ENCODE measurements around the gene OLFML3.

Gene OLFML3

DNA sequence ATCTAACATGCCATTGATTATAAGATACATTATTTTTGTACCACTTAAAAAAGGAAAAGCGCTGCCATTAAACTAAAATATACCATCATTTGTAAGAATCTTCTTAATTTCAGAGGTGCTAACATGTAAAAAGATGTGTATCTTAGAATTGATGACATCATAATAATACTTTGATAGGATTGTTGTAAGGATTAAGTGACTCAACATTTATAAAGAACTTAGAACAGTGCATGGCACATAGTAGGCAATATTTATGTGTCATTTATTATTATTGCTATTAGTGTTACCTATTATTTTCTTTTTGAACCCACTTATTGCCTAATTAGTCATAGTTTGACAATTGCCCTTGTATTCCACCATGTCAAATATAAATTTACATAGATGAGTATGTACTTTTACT, 28.4 kb upstream of the OLFML3 start:
- DNase-seq: no peak

DNA sequence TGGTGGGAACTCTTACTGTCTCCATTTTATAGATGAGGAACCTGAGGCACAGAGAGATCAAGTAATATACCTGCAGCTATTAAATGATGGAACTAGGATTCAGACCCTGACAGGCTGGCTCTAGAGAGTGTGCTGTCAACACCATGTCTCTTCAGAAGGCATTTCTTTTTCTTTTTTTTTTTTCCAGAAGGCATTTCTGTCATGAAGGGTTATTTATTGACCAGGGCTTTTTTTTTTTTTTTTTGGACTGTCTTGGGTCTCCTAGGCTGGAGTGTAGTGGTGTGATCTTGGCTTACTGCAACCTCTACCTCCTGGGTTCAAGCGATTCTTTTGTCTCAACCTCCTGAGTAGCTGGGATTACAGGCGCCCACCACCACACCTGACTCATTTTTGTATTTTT, 27.6 kb upstream of the OLFML3 start:
- no peak for DNase-seq

DNA sequence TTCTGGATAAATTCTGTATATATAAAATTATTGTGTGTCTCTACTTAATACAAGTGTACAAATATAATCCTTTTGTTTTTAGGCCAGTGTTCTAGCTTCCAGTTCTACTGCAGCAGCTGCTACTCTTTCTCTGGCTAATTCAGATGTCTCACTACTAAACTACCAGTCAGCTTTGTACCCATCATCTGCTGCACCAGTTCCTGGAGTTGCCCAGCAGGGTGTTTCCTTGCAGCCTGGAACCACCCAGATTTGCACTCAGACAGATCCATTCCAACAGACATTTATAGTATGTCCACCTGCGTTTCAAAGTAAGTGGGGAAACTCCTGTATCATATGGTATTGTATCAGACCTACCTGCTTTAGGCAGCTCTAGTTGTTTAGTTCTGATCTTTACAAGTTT, 21.3 kb upstream of the OLFML3 start:
- DNase-seq: no peak

DNA sequence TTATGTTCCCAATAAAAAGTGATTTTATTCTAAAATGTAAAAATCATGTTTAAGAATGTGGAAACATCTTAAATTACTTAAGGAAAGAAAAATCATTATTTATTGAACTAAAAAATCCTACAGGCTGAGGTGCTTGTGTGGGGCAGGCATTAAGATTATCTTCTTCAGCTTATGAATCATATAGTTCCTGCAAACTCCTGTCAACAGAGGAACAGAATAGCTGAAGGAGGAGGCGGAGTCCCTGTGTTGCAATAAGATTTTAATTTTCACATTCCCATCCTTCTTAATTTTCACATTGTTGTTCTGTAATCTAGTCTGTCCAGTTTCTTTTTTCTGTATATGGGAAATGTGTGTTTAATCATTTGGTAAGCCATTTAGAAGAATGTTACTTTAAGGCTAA, 20.6 kb upstream of the OLFML3 start:
- no peak for DNase-seq

DNA sequence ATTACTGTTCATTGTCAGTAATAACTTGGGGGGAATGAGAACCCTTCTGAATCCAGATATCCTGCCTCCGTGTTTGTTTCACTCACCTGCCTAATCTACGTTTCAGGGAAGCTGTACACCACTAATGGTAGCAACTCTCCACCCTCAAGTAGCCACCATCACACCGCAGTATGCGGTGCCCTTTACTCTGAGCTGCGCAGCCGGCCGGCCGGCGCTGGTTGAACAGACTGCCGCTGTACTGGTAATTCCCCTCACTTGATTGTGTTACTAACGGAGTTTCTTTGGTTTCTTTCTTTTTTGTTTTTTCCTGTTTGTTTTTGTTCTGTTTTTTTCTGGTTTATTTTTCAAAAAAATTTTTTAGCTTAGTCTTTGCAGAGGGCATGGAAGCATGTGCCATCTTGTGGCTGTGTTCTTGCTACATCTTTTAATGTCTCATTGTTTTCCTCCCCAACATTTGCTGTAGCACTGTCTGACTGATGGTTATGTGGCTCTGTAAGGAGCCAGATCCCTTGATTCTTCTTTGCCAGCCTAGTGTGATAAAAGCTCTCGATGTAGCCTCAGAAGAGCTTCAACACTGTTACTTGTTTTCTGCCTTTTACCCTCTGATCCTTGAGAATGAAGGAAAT, 15.9 kb upstream of the OLFML3 start:
- no peak for DNase-seq

DNA sequence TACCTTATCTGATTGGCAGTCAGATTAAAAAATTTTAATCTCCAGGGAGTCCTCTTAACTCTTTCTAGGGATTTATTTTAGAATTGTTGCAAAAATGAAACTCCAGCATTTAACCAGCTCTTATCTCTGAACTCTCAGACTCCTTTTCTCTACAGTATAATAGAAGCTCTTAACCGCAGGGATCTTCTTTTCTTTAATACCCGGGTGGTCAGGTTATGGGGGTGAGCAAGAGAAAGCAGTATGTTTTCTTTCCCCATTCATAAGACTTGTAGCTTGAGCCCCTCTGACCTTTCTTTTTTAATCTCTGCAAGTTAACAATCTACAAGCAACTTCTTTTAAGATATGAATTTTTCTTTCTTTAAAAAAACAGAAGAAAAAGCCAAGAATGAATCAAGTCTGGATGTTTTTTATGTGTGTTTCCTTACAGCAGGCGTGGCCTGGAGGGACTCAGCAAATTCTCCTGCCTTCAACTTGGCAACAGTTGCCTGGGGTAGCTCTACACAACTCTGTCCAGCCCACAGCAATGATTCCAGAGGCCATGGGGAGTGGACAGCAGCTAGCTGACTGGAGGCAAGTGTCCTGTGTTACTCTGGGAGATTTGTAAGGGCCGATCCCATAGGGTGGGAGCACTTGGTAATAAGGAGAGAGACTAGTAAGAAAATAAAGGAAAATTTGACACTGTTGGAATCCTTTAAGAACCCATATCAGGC, 13.4 kb upstream of the OLFML3 start:
- no peak for DNase-seq

DNA sequence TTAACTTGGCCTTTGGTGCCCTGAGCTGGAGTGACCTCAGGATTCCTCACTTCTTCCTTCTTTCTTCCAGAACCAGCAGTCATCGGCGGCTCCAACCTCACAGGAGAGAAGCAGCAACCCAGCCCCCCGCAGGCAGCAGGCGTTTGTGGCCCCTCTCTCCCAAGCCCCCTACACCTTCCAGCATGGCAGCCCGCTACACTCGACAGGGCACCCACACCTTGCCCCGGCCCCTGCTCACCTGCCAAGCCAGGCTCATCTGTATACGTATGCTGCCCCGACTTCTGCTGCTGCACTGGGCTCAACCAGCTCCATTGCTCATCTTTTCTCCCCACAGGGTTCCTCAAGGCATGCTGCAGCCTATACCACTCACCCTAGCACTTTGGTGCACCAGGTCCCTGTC, 6.3 kb upstream of the OLFML3 start:
- no peak for DNase-seq

DNA sequence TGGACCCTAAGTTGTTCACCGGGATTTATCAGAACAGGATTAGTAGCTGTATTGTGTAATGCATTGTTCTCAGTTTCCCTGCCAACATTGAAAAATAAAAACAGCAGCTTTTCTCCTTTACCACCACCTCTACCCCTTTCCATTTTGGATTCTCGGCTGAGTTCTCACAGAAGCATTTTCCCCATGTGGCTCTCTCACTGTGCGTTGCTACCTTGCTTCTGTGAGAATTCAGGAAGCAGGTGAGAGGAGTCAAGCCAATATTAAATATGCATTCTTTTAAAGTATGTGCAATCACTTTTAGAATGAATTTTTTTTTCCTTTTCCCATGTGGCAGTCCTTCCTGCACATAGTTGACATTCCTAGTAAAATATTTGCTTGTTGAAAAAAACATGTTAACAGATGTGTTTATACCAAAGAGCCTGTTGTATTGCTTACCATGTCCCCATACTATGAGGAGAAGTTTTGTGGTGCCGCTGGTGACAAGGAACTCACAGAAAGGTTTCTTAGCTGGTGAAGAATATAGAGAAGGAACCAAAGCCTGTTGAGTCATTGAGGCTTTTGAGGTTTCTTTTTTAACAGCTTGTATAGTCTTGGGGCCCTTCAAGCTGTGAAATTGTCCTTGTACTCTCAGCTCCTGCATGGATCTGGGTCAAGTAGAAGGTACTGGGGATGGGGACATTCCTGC, 3.9 kb upstream of the OLFML3 start:
- peak; percentile 82 for DNase-seq

DNA sequence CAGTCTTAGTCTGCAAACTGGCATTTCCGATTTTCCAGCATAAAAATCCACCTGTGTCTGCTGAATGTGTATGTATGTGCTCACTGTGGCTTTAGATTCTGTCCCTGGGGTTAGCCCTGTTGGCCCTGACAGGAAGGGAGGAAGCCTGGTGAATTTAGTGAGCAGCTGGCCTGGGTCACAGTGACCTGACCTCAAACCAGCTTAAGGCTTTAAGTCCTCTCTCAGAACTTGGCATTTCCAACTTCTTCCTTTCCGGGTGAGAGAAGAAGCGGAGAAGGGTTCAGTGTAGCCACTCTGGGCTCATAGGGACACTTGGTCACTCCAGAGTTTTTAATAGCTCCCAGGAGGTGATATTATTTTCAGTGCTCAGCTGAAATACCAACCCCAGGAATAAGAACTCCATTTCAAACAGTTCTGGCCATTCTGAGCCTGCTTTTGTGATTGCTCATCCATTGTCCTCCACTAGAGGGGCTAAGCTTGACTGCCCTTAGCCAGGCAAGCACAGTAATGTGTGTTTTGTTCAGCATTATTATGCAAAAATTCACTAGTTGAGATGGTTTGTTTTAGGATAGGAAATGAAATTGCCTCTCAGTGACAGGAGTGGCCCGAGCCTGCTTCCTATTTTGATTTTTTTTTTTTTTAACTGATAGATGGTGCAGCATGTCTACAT, 2.5 kb upstream of the OLFML3 start:
- peak; percentile 56 for DNase-seq

DNA sequence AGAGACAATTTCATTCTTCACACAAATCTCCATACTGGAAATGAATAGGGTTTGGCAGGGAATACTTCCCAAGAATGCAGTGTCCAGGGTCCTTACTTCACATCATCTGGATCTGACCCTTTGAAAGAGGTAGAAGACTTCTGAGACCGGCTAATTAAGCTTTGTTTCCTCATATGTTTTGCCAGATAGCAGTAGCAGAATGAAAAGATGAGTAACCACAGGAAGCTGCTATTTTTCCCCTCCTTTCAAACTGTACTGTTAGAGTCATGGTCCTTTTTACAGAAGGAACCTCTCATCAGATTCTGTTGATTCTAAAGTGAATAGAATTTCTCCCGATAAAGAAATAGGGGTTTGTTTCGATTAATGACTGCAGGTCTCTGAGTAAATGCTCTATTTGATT, 1.4 kb upstream of the OLFML3 start:
- DNase-seq: peak; percentile 21

DNA sequence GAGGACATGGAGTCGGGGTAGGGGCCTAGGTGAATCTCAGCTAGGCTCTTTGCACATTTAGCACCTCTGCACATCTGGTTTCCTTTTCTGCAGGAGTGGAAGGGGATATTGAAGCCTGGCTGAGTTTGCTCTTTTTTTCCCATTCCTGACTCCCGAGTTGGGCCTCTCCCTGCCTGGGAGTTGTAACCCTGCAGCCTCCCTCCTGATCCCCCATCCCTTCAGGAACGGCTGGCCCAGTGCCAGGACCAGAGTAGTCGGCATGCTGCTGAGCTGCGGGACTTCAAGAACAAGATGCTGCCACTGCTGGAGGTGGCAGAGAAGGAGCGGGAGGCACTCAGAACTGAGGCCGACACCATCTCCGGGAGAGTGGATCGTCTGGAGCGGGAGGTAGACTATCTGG, 836 bp downstream of the OLFML3 start:
- no peak for DNase-seq

DNA sequence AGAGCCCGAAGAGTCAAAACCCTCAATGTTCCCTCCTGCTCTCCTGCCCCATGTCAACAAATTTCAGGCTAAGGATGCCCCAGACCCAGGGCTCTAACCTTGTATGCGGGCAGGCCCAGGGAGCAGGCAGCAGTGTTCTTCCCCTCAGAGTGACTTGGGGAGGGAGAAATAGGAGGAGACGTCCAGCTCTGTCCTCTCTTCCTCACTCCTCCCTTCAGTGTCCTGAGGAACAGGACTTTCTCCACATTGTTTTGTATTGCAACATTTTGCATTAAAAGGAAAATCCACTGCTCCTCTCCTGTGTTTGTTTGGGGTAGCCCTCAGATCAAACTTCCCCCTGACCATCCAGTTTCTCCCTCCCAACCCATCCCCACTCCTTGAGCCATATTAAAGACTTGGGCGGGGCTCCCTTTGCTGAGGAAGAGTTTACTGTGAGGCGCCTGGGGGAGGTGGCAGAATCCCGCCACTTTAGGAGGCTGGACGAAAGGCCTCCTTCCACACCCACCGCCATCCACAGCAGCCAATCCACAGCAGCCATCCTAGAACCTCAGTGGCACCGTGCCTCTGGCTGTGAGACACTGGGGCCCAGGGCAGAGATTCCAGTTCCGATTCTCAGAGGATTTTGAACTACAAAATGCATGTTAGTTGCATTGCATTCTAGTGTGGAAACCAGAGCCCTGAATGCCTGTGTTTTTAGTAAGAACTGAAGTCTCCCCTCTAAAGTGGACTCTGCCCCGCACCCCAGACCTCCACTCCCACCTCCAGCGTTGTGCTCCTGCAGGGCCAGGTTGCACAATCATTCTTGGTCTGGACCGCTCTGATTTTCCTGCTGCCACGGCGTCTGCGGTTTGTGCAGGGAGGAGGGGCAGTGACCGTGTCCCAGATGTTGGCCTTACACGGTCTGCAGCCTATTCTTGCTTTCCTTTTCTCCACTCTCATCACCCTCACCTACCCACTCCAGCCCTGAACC, 3.0 kb downstream of the OLFML3 start:
- DNase-seq: peak; percentile 15

DNA sequence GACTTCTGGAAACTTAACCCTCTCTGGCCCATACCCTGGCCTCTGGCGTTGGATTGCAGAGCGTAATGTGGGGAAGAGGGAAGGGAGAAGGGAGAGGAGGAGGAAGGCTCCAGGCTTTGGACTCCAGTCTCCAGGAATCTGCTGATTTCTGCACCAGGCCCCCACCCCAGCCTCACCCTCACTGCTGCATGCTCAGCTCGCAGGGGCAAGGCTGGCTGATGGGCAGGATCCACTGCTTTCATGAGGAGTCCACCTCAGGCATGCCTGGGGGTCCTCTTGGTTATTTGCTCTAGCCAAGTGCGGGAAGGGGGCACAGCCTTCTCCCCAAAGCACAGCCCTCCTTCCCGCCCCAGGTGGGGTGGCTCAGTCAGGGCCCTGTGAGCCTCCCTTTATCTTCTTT, 3.7 kb downstream of the OLFML3 start:
- no peak for DNase-seq

DNA sequence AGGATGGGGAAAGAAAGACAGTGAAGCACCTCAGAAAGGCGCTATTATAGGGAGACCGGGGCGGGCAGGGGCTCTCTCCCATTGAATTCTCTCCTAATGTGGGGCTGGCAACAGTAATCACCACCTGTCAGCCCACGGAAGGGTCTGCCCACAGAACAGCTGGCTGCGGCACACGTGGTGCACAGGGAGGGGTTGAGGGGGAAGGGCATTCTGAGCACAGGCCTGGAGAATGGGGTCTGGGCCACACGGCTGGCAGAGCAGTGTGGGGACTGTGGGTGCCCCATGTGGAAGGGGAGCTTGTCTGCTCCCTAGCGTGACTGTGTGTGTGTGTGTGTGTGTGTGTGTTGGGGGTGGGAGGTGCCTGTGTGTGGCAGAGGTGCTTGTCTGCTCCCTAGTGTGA, 4.1 kb downstream of the OLFML3 start:
- no peak for DNase-seq

DNA sequence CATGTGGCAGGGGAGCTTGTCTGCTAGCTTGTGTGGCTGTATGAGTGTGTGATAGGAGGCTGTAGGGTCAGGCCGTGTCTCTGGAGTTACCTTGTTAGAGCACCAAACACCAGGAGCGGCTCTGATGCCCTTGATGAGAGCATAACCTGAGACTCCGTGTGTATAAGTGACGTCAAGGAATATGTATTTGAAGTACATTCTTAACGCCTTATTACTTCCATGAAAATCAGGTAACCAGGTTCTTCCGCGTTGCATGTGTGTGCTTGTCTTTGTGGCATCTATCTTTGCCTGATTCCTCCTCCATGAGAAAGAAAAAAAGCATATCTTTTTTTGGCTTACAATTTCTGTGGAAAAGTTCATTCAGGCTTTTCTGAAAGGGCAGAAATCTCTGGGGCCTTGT, 4.6 kb downstream of the OLFML3 start:
- no peak for DNase-seq

DNA sequence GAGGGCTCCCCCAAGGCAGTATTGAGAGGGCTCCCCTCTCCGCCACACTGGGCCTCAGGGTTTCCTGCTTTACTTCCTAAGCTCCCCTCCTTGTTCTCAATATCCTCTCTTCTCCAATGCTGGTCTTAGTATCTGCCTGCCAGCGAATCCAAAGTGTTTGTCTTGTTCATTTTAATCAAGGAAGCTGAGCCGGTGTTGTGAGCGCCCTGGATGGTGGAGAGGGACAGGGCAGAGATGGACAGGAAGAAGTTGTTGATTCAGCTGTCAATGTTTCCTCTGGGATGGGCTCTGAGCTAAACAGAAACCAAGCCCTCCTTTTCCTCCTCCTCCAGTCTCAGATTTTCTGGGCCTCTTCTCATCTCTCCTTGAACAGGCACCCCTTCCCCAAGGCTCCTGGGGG, 5.4 kb downstream of the OLFML3 start:
- DNase-seq: no peak

DNA sequence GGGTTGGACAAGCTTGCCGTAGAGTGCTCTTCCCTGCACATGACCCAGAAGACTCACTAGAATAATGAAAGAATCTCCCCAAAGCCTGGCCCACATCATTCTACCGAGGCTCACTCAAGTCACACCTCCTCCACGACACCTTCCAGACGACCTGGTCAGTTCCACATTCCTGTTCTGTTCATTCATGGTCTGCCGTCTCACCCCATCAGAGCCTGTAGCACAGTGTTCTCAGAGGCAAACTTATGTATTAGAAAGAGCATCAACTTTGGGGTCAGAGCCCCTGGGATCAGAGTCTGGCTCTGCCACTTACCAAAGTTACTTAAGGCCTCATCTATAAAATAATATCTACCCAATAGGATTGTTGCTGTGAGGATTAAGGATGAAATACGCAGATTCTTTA, 7.5 kb downstream of the OLFML3 start:
- no peak for DNase-seq

DNA sequence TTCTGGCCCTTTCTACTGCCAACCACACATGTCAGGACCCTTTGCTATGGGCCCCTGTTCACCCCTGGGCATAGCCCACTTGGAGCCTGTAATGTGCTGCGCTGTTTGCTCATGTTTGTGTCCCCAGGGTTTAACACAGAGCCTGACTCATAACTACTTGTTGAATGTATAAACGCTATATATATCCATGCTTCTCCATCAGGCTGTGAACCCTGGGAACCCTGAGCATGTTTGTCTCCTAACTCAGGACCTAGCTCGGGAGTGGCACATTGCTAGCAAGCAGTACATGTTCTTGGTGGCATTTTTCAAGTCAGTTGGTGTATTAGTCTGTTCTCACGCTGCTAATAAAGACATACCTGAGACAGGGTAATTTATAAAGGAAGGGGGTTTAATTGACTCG, 8.0 kb downstream of the OLFML3 start:
- DNase-seq: no peak

DNA sequence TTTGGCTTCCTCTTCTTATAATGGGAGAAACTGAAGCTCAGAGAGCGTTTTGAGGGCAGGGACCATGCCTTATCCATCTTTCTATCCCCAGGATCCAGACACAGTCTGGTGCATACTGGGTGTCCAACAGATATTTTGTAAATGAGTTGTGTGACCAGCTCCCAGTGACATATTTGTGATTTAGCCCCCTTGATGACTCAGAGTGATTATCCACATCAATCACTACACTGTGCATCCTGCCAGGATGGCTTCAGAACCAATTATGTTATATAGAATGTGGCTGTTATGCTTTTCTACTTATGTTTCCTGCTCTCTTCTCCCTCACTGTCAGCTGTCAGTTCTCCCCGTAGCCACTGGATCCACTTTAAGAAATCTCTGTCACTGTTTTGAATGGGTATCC, 11.3 kb downstream of the OLFML3 start:
- no peak for DNase-seq

DNA sequence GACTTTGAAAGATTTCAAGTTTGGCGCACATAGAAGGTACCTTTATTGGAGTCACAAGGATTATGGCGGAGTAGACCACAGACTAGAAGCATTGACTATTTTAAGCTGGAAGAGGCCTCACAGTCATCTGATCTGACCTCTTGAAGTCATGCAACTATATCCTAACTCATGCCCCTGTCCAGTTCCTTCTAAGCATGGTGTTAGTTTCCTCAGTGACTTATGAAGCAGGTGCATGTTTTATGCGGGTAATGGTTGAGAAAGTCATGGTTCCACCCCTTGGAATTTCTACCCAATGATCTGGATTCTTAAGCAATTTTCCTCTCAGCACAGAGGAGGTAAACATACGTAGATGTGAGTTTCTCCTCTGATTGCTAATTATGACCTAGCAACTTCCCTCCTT, 11.7 kb downstream of the OLFML3 start:
- DNase-seq: no peak

DNA sequence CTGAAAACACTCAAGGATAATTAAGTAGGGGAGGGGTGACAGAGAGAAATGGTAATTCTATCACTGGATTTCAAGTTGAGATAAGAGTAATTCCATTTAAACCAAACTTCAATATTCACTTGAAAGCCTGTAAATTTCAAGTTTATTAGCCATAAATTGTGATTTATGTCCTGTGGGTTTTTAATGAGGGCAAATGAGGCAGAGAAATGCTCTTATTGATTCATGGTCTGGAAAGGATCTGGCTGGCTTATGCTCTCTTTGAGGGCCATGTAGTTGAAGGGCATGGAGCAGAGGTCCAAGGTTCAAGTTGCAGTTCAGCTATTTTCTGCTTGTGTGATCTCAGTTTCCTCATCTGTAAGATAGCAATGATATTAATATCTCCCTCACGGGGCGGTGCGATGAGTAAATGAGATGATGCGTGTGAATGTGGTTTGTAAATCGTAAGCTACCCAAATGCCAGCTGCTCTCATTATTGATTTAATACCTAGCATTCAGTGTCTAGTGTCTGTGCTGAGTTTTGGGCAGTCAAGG, 12.3 kb downstream of the OLFML3 start:
- DNase-seq: no peak

DNA sequence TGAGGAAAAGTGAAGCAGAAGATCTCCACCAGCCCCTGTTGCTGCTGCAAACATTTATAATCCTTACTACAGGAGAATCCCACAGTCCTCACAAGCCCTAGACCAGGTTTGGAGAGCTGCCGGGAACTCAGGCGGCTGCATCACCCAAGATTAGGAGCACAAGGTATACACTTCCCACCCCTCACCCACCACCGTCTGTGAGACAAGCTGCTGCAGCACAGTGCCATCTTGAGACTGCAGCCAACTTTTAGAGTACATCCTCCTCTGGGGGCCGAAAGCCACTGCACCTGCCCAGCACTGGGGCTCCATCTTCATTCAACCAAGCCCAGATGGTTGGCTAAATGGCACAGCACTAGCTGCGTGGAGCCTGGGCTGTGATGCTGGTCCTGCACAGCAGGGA, 13.8 kb downstream of the OLFML3 start:
- DNase-seq: no peak

DNA sequence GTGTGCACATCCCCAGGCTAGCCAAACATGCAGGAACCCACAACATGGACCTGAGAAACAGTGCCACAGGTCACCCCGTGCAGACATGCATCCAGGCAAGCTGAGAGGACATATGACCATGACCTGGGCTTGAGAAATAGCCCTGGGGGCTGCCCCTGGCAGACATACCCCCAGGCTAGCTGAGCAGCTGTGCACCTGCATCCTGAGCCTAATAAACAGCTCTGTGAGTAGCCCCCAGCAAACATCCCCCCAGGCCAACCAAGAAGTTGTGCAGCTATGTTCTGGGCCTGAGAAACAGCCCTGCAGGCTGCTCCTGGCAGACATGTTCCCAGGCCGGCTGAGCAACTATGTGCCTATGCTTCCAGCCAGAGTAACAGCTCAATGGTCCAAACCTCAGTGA, 14.5 kb downstream of the OLFML3 start:
- no peak for DNase-seq

All from OCI-M1 (cell line).